CD4-positive, CD25-positive, alpha-beta regulatory T cell (primary cell): ENCODE measurements around the gene LRP3. TPM values are rescaled to one million over a fixed set of nuclear protein-coding genes. Genes with fewer than 3 reads are reported as not detected.
A peak's percentile ranks its signal among the peaks of the same experiment; 100 is the strongest.

Experiments
- ATAC-seq, 2 donors: fragments of 150-1000 bp; cut with Tn5 transposase; one replicate each; pipeline ENCODE4 v1.10.0; 2021; ENCODE audit warnings: low read depth in 2 of 2, moderate number of reproducible peaks in 2 of 2, moderate library complexity in 1 of 2
- DNase-seq, 3 donors: peaks; one replicate each; pipeline versions ENCODE4 v3.0.0 to v3.0.0-alpha.2; 2012 to 2022; ENCODE audit warnings: mixed read lengths in 1 of 3
- H3K27ac ChIP-seq: one replicate; pipeline ENCODE4 v1.7.0; 2013; ENCODE audit warnings: mild to moderate bottlenecking, low read length; ENCODE audit not compliant: insufficient read depth, poor library complexity, severe bottlenecking
- H3K27me3 ChIP-seq: one replicate; pipeline ENCODE4 v1.7.0; 2013; ENCODE audit warnings: low read length; ENCODE audit not compliant: control insufficient read depth, insufficient read depth
- H3K36me3 ChIP-seq: one replicate; pipeline ENCODE4 v1.7.0; 2013; ENCODE audit warnings: mild to moderate bottlenecking, low read length, moderate library complexity; ENCODE audit not compliant: control insufficient read depth, insufficient read depth
- H3K4me1 ChIP-seq: 2 replicates; pipeline ENCODE4 v1.7.0; 2013; ENCODE audit warnings: mild to moderate bottlenecking, low read length; ENCODE audit not compliant: insufficient read depth, control insufficient read depth, poor library complexity, severe bottlenecking
- H3K4me3 ChIP-seq: one replicate; pipeline ENCODE4 v1.7.0; 2013; ENCODE audit warnings: low read depth, mild to moderate bottlenecking, low read length, moderate library complexity
- H3K9me3 ChIP-seq, 2 experiments: 1 replicate in 1 of 2; 2 replicates in 1 of 2; pipeline ENCODE4 v1.7.0; 2013; ENCODE audit warnings: low read length in 2 of 2, mild to moderate bottlenecking in 1 of 2, moderate library complexity in 1 of 2; ENCODE audit not compliant: control insufficient read depth in 2 of 2
- H3K27ac Mint-ChIP-seq, 3 donors: one replicate each; pipeline ENCODE4 v1.8.0; 2020 to 2022; ENCODE audit warnings: mild to moderate bottlenecking in 3 of 3, mixed read lengths in 3 of 3, moderate library complexity in 2 of 3
- H3K27me3 Mint-ChIP-seq: one replicate; pipeline ENCODE4 v1.8.0; 2022; ENCODE audit warnings: mild to moderate bottlenecking, mixed read lengths
- H3K36me3 Mint-ChIP-seq: one replicate; pipeline ENCODE4 v1.8.0; 2020; ENCODE audit warnings: mixed read lengths
- H3K4me1 Mint-ChIP-seq, 4 donors: one replicate each; pipeline ENCODE4 v1.8.0; 2020 to 2022; ENCODE audit warnings: mixed read lengths in 4 of 4, mild to moderate bottlenecking in 1 of 4
- H3K4me3 Mint-ChIP-seq, 4 donors: one replicate each; pipeline ENCODE4 v1.8.0; 2020 to 2022; ENCODE audit warnings: mild to moderate bottlenecking in 4 of 4, mixed read lengths in 4 of 4, moderate library complexity in 3 of 4
- H3K9me3 Mint-ChIP-seq, 7 donors: one replicate each; pipeline ENCODE4 v1.8.0; 2020 to 2022; ENCODE audit warnings: mixed read lengths in 7 of 7, mild to moderate bottlenecking in 3 of 7, moderate library complexity in 2 of 7
- polyA plus RNA-seq, 4 donors: library from polyadenylated mRNA; unstranded; fragments of 300-500 nt; fragmentation: Illumina TruSeq; gene quantifications; one replicate each; pipeline ENCODE4 v1.2.3, GENCODE V29; 2021
- total RNA-seq: library from RNA; stranded (reverse); gene quantifications from one replicate; pipeline ENCODE4 v1.2.3, GENCODE V29; 2022

The LRP3 gene
- total and polyA plus RNA-seq, 5 donors from 2014 or later = not detected

DNA sequence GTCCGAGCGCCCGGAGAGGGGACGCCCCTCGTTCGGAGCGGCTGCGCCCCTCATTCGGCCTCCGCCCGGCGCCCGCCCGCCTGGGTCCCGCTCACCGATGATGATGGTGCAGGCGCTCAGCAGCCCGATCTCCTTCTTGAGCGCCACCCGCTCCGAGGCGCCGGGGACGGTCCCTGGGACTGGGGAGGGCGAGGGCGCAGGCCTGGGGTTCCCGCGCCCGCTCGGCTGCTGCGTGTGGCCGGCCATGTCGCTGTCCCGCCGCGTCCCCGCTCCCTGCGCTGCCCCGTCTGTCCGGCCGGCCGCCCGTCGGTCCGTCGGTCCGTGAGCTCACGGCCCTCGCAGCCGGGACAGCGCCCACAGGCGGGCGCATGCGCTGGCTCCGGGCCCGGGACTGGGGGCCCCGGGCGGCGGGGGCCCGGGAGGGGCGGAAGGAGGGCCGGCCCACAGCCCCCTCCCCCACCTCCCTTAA lies 31.4 kb downstream of the LRP3 start, which contains the start of gene SLC7A10:
TSS of gene SLC7A10 (minus strand) at position 393 of the 469 bp plus-strand sequence. CDS start at position 246, 147 bp downstream.
- ATAC-seq (no peak), DNase-seq (no peak)
- H3K4me3 ChIP-seq = no peak within 1 kb of the TSS
- no peaks in the 10 kb centered on the region for H3K36me3 ChIP-seq
- Mint-ChIP-seq H3K27me3 (peaks cover 79% of the 10 kb centered on the region), H3K4me3 (peak within 1 kb of the TSS; percentile 51 to 79 (median 66)), H3K4me1 (peaks cover 2 to 12% (median 7%) of the 10 kb centered on the region in 4 donors), H3K9me3 (peaks cover 1 to 22% (median 8%) of the 10 kb centered on the region in 7 donors), H3K36me3 (peaks cover 6% of the 10 kb centered on the region), H3K27ac (peak within 1 kb of the TSS in 1 of 3 donors; percentile 43)
- H3K27me3 ChIP-seq = peaks cover 23% of the 10 kb centered on the region
- H3K4me1 ChIP-seq = peaks cover 12% of the 10 kb centered on the region
- no peak within 1 kb of the TSS for H3K27ac ChIP-seq
- peaks cover 17 to 21% of the 10 kb centered on the region in 2 experiments for H3K9me3 ChIP-seq

DNA sequence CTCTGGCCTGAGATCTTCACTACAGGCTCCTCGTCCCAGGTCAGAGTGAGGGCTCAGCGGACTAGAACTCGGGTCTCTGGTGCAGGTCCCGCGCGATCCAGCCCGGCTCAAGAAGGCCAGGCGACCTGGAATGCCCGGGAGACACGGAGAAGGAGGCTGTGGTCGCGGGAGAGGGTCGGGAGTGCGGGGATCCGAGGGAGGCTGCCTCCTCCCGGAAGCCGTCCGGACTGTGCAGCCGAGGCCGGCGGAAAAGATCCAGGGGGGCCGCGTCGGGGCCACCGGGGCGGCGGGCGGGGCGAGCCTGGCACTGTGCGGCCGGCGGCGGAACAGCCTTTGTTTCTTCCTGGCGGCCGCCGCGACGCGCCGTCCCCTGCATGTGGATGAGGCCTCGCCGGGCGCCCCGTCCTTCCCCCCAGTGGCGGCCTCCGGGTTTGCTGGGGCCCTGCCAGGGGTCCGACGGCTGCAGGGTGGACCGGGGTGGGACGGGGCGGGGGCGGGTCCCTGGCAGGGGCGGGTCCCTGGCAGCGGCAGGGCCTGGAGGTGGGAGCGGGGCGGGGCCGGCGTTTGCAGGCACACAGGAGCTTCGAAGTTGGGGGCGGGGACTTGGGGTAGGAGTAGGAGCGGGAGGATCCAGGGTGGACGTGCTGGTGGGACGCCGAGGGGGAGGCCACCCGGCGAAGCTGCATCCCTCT lies 32.6 kb downstream of the LRP3 start:
- Mint-ChIP-seq H3K4me1 (peaks cover 2 to 12% (median 7%) of the 10 kb centered on the region in 4 donors), H3K27ac (no peak overlapping the region), H3K4me3 (peak overlapping the region in 2 of 4 donors; percentile 75 to 79), H3K27me3 (peaks cover 77% of the 10 kb centered on the region), H3K9me3 (peaks cover 1 to 25% (median 10%) of the 10 kb centered on the region in 7 donors), H3K36me3 (peaks cover 6% of the 10 kb centered on the region)
- Histone ChIP-seq H3K9me3 (peaks cover 17 to 21% of the 10 kb centered on the region in 2 experiments), H3K4me3 (no peak overlapping the region), H3K27me3 (peaks cover 23% of the 10 kb centered on the region), H3K4me1 (peaks cover 12% of the 10 kb centered on the region), H3K36me3 (no peaks in the 10 kb centered on the region), H3K27ac (no peak overlapping the region)
- ATAC-seq (peak in 1 of 2 donors; percentile 29), DNase-seq (no peak)

DNA sequence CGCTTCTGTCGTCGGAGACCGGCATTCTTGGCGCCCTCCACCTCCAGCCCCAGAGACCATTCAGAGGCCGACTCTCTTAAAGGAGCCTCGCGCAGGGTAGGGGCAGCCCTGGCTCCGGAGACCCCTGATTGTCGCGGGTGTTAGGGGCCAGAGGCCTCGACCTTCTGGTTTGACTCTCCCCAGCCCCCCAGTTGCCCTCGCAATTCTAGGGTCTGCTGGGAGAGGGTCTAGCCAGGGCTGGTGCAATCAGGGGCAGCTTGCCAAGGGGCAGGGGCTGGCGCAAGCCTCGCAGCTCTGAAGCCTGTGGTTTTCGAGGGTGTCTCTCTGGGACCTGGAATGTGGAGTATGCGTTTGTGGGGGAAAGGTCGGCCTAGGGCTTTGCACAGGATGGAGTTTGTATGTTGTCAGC lies 33.1 kb downstream of the LRP3 start:
- ATAC-seq = no peak
- Histone ChIP-seq H3K36me3 (no peaks in the 10 kb centered on the region), H3K27me3 (peaks cover 23% of the 10 kb centered on the region), H3K4me3 (no peak overlapping the region), H3K9me3 (peaks cover 17 to 21% of the 10 kb centered on the region in 2 experiments), H3K4me1 (peaks cover 12% of the 10 kb centered on the region), H3K27ac (no peak overlapping the region)
- Mint-ChIP-seq H3K9me3 (peaks cover 1 to 25% (median 10%) of the 10 kb centered on the region in 7 donors), H3K27me3 (peaks cover 73% of the 10 kb centered on the region), H3K4me1 (peaks cover 2 to 12% (median 7%) of the 10 kb centered on the region in 4 donors), H3K27ac (no peak overlapping the region), H3K4me3 (peak overlapping the region in 2 of 4 donors; percentile 39 to 78), H3K36me3 (peaks cover 6% of the 10 kb centered on the region)
- DNase-seq = no peak

DNA sequence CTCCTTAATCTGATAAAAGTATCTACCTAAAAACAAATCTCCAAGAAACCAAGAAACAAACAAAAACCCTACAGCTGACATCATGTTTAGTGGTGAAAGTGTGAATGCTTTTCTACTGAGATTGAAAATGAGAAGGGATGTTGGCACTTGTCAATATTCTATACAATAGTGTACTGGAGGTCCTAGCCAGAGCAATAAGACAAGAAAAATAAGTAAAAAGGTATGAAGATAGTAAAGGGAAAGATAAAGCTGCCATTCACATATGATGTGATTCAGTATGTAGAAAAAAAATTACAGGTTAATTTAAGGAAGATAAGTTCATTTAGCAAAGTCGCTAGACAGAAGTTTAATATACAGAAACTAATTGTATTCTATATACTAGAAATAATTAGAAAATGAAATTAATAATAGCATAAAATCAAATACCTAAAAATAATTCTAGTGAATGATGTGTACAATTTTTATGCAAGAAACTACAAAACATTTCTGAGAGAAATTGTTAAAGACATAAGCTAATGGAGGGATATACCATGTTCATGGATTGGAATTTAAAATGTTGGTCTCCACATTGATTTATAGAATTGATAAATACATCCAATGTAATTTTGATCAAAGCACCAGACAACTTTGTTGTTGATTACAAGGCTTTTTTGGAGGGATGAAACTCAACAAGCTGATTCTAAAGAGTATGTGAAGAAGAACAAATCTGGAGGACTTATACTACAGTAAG lies 33.9 kb downstream of the LRP3 start:
- H3K4me3 Mint-ChIP-seq = peak overlapping the region in 1 of 4 donors; percentile 78
- H3K4me3 ChIP-seq = no peak overlapping the region
- H3K27ac ChIP-seq = no peak overlapping the region
- H3K4me1 ChIP-seq = peaks cover 12% of the 10 kb centered on the region
- peaks cover 2 to 12% (median 7%) of the 10 kb centered on the region in 4 donors for H3K4me1 Mint-ChIP-seq
- ATAC-seq (no peak), DNase-seq (no peak)
- peaks cover 17 to 21% of the 10 kb centered on the region in 2 experiments for H3K9me3 ChIP-seq
- H3K27ac Mint-ChIP-seq = no peak overlapping the region
- H3K27me3 Mint-ChIP-seq = peaks cover 66% of the 10 kb centered on the region
- no peaks in the 10 kb centered on the region for H3K36me3 ChIP-seq
- H3K9me3 Mint-ChIP-seq = peaks cover 1 to 22% (median 10%) of the 10 kb centered on the region in 7 donors
- H3K36me3 Mint-ChIP-seq = peaks cover 6% of the 10 kb centered on the region
- peaks cover 23% of the 10 kb centered on the region for H3K27me3 ChIP-seq

DNA sequence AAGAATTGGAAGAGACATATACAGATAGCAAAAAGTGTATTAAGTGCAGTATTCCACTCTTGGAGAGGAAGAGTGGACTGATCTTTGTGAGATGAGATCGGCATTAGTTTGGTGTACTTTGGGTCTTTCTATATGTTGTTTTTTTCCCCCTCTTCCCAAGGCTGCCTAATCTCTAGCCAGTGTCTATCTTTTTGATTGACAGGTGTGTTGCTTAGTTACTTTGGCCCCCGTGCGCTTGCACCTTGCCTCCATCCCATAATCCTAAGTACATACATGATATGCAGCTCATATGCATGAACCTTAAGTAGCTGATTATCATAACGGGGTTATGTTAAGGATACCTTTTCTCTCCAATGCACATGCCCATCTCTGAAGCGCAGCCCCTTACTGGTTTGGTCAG lies 35.8 kb downstream of the LRP3 start:
- H3K27ac Mint-ChIP-seq = no peak overlapping the region
- peaks cover 2 to 11% (median 8%) of the 10 kb centered on the region in 4 donors for H3K4me1 Mint-ChIP-seq
- H3K4me3 Mint-ChIP-seq = no peak overlapping the region

DNA sequence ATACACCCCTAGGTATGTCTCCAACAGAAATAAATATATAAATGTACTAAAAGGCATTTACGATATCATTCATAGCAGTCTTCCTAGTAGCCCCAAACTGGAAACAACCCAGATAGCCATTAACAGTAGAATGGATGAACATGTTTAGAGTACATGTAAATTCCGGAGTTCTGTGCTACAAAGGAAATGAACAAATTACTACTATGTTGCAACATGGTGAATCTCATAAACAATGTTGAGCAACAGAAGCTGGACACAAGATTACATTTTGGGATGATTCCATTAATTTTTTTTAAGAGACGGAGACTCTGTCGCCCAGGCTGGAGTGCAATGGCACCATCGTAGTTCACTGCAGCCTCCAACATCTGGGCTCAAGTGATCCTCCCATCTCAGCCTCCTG lies 37.4 kb downstream of the LRP3 start:
- no peak overlapping the region for H3K4me3 Mint-ChIP-seq
- DNase-seq = no peak
- peaks cover 6 to 14% (median 13%) of the 10 kb centered on the region in 4 donors for H3K4me1 Mint-ChIP-seq
- Histone ChIP-seq H3K36me3 (no peaks in the 10 kb centered on the region), H3K4me3 (no peak overlapping the region), H3K4me1 (peaks cover 19% of the 10 kb centered on the region), H3K9me3 (peaks cover 17 to 21% of the 10 kb centered on the region in 2 experiments), H3K27ac (no peak overlapping the region), H3K27me3 (peaks cover 23% of the 10 kb centered on the region)
- H3K27ac Mint-ChIP-seq = no peak overlapping the region
- peaks cover 37% of the 10 kb centered on the region for H3K27me3 Mint-ChIP-seq
- no peak for ATAC-seq
- peaks cover 6% of the 10 kb centered on the region for H3K36me3 Mint-ChIP-seq
- H3K9me3 Mint-ChIP-seq = peaks cover 1 to 22% (median 7%) of the 10 kb centered on the region in 7 donors

More for the DNA sequence above, 35.8 kb downstream of the LRP3 start:
- Histone ChIP-seq H3K4me3 (no peak overlapping the region), H3K27me3 (peaks cover 23% of the 10 kb centered on the region), H3K27ac (no peak overlapping the region), H3K4me1 (peaks cover 14% of the 10 kb centered on the region), H3K9me3 (peaks cover 17 to 21% of the 10 kb centered on the region in 2 experiments), H3K36me3 (no peaks in the 10 kb centered on the region)
- DNase-seq = no peak
- Mint-ChIP-seq H3K36me3 (peaks cover 6% of the 10 kb centered on the region), H3K27me3 (peaks cover 48% of the 10 kb centered on the region), H3K9me3 (peaks cover 1 to 22% (median 8%) of the 10 kb centered on the region in 7 donors)
- ATAC-seq = no peak

GRCh38 chr19:33232656-33233055 lies 38.5 kb downstream of the LRP3 start:
- no peaks in the 10 kb centered on the region for H3K36me3 ChIP-seq
- peaks cover 18% of the 10 kb centered on the region for H3K27me3 ChIP-seq
- ATAC-seq = no peak
- H3K36me3 Mint-ChIP-seq = peaks cover 3% of the 10 kb centered on the region
- H3K4me3 Mint-ChIP-seq = no peak overlapping the region
- no peak overlapping the region for H3K27ac ChIP-seq
- H3K9me3 Mint-ChIP-seq = peaks cover 1 to 17% (median 7%) of the 10 kb centered on the region in 7 donors
- no peak overlapping the region for H3K27ac Mint-ChIP-seq
- H3K27me3 Mint-ChIP-seq = peaks cover 29% of the 10 kb centered on the region
- H3K4me1 Mint-ChIP-seq = peaks cover 6 to 16% (median 14%) of the 10 kb centered on the region in 4 donors
- H3K4me3 ChIP-seq = no peak overlapping the region
- DNase-seq = no peak
- H3K9me3 ChIP-seq = peaks cover 14 to 15% of the 10 kb centered on the region in 2 experiments
- peaks cover 19% of the 10 kb centered on the region for H3K4me1 ChIP-seq
